Skin of body (tissue), 3 donors: ENCODE measurements around the gene RPS6KA5. TPM values are rescaled to one million over a fixed set of nuclear protein-coding genes. Genes with fewer than 3 reads are reported as not detected.

Experiments
- DNase-seq: peaks from one replicate; lab custom pipeline; 2025; lab: John Stamatoyannopoulos, UW
- small RNA-seq: library from RNA; depleted of rRNA; stranded (forward); fragments of <200 nt; gene quantifications from one replicate; pipeline ENCODE3, GENCODE V24; 2014; ENCODE audit warnings: low replicate concordance
- total RNA-seq: library from RNA; depleted of rRNA; stranded (reverse); fragments of >200 nt; gene quantifications from one replicate; pipeline ENCODE4 v1.2.3, GENCODE V29; 2014

The RPS6KA5 gene
- total RNA-seq, 1 donor from 2014 or later, result 4.9 TPM

DNA sequence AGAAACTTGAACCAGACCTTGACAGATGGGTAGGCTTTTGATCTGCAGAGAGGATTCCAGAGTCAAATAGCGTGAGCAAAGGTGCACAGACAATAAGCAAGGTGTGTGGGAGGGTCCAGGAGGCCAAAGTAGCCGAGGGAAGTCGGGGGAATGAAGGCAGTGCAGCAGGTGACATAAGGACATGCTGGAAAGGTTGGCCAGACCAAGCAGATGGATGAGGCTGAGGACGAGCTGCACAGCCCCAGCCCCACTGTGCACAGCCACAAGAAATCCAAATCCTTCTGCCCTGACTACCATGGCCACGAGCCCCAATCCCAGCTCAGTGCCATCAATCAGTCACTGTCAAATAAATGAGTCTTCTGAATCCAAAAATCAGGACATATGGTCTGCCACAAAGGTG is 249.6 kb downstream of the RPS6KA5 start:
- no peak for DNase-seq

DNA sequence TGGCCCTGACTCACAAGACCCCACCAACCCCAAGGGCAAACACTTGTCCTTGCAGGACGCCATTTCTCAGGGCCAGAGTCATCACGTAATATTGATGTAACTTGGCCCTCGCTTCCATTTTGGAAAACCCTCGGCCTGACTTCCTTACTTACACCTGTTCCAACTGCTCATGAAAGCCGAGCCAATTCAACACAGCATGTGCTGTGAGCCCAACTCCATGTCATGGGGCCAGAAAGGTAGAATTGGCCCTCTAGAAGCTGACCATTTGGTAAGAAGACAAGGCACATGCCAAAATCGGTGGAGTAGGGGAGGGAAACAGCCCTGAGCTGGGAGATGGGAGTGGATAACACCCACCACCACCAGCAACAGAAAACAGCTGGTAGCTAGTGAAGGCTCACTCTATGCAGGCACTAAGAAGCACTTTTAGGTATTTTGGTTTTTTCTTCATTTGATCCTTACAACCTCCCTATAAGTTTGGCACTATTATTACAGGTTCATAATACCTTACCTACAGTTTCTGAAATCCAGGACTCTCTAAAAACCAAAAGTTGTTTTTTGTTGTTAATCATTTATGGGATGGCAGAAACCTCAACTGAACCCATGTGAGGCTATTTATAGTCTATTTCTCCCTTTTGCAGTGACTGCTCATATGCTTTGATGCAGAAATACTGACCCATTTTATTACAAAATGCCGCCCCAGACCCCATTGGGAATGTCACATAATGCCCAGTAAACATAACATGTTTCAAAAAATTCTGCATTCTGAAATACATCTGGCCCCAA is 250.7 kb downstream of the RPS6KA5 start:
- no peak for DNase-seq

DNA sequence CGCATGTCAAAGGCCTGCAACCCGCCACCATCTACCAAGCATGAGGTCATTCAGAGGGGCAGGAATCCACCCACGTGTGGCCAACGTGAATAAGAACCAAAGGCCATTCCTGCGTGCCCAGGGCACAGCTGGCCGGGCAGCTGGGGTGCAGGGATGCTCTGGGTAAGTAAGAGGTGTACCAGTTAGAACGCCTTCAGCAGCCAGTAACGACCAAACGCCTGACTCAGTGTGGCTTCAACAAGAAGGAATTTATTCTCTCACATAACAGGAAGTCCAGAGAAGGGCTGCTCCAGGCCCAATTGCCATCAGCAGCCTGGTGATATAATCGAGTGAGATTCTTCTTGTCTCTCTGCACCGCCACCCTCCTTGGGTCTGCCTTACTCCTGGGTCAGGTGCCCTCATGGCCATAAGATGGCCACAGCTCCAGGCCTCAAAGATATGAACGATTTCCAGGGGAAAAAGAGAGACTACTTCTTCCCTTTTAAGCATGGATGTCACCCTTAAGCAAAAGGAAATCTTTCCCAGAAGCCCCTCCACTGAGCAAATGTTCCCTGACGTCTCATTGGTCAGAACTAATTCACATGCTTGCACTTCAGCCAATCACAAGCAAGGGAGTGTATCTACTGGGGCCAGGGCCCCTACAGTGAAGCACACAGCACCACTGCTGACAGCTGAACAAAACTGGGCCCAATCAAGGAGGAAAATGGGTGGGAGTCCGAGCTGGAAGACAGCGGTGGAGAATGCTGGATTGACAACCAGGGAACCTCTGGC is 251.5 kb downstream of the RPS6KA5 start:
- no peak for DNase-seq

DNA sequence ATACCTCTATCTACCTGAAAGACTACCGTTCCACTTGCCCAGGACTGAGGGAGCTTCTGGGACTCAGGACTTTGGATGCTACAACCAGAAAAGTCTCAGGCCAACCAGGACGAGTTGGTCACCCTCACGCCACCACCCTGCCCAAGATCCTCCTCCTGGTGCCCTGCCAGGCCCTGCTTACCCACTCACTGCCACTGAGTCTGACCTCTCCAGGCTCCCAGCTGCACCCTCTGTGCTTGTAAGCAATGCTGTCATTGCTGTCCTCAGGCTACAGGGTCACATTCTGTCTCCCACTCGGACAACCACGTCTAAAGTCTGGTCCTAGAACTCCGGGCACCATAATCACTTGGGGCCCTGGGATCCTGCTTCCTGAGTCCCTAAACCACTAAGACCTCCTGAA is 253.4 kb downstream of the RPS6KA5 start:
- no peak for DNase-seq

DNA sequence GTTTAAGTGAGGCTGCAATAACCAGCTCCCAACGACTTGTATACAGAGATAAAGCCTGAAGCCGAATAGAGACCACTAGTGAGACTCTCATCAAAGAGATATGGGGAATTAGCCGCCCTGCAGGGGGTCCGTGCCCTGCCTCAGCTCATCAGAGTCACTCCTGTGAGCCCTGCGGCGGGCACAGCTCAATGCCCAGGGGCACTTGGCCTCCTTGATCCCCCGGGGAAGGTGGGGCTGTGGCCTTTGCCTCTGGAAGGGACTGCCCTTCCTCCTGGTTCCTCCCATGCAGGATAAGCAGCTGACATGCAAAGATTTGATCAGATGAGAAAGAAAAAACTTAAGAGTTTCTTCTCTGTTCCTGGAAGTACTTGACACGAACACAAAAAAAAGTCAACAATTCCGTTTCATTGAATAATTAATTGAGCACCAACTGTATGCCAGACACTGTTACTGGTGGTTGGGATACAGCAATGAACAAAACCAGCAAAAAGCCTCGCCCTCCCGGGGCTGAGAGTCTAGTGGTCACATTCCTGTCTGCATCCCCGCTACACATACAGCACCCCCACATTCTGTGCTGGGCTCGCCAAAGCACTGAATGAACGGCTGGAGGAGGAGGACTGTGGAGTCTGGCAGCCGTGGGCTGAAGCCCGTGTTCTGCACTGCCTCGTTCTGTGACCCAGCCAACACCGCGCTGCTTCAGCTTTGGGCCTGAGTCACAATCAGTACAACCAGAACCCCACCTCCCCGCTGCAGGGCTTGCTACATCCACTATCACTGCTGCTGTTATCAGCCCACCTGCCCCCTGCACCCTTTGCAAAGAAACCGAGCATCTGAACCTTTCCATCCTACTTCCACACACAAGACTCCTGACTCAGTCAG is 254.5 kb downstream of the RPS6KA5 start:
- DNase-seq, result no peak

DNA sequence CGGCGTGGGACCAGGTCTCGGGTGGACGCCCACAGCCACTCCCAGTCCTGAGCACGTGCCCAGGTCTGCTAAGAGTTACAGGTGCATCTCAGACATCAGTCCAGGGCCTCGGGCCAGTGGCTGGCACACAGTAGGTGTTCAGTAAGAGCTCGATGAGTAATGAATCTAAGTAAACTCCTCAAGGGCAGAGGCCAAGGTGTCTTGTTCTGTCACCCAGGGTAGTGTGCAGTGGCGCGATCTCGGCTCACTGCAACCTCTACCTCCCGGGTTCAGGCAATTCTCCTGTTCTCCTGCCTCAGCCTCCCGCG is 255.4 kb downstream of the RPS6KA5 start:
- no peak for DNase-seq

DNA sequence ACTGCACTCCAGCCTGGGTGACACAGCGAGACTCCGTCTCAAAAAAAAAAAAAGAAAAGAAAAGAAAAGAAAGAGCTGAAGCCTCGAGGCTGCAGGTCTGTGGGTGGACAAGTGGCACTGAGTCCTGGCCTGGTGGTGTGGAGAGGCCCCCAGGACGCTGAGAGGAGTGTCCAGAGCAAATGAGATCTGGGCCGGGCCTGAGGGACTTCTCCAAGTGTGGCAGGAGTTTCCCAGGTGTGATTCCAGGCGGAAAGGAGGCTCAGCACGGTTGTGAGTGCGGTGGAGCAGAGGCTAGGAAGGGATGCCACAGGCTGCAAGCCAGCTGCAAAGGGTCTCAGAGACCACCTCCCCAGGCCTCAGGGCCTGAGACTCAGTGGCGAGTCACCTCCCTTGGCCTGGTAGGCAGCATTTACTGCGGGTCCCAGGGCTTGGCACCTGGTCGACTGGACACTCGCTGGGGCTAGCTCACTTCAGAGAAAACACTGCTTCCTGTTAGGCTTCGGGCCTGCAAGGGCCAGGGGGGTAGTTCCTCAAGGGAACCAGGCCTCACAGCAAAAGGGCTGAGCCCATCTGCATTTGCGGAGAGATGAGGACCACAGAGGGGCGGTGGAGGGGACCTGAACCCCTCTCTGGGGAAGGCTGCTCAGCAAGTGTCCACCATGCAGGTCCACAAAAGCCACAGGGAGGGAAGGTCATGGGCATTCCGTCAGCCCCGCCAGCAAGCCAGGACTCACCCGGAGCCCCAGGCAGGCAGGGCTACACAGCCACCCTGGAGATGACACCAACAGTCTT is 256.0 kb downstream of the RPS6KA5 start:
- no peak for DNase-seq

DNA sequence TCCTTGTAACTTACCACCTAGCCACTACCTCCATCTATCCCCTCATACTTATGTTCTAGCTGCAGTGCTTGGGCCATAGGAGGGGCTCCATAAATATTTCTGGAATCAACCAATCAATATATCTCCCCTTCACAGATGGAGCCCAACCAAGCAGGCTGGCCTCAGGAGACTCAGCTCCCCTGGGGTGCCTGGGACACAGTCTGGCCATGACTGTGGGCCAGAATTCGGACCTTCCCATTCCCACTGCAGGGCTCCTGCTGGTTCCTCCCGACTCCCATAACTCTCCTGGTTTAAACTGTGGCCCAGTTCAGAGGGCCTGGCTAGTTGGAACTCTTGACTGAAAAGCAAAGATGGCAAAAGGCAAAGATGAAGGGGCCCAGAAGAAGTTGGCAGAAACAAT is 257.2 kb downstream of the RPS6KA5 start:
- no peak for DNase-seq

DNA sequence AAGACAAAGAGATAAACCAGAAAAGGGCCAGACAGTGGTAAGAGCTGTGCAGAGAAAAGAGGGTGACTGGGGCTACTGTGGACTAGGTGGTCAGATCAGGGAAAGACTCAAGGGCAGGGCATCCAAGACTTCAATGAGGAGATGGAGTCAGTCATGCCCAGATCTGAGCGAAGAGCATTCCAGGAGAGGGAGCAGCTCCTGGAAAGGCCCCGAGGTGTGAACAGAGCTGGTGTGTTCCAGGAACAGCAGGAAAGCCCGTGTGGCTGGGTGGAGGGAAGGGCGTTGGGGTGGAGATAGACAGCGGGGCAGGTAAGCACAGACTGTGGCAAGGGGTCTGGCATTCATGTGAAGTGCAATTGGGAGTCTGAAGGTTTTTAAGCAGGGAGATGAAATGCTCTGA is 261.0 kb downstream of the RPS6KA5 start:
- no peak for DNase-seq

DNA sequence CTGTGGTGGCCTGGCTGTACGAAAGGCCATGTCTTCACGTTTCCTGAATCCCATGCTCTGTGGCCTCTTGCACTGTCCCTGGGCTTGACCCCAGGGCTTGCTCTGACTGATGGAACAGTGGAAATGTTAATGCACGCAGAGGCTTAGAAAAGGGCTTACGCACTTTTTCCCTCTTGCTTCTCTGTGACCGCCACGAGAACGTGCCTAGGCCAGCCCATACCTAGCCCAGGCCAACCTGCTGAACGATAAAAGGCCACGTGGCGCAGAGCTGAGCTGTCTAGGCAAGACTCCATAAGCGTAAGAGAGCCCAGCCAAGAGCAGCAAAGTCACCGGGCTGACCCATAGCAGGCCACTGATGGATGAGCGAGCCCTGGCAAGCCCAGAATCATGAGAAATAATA is 262.5 kb downstream of the RPS6KA5 start:
- DNase-seq, result no peak

Small RNAs within 50 kb of the gene (small RNA-seq; reads per million reads assigned to genes)
- gene RNU7-30P, result not detected

Other genes starting within 250 kb of the RPS6KA5 start
- gene TTC7B, start 244.2 kb downstream of the RPS6KA5 start, total RNA-seq, result 15.9 TPM
- gene DGLUCY, start 53.4 kb upstream of the RPS6KA5 start, total RNA-seq, result 40.0 TPM
- 2.0 TPM for gene GPR68, start 184.1 kb upstream of the RPS6KA5 start, total RNA-seq